Measurements from ENCODE around the gene SPTBN1. TPM values are rescaled to one million over a fixed set of nuclear protein-coding genes. Genes with fewer than 3 reads are reported as not detected.

Gene SPTBN1
- total and polyA plus RNA-seq, 9 of the 15 experiments (the other 6 are each of a cell fraction or from before 2014, with no cell fraction given), result 8.9 to 66.8 (median 31.4) TPM

DNA sequence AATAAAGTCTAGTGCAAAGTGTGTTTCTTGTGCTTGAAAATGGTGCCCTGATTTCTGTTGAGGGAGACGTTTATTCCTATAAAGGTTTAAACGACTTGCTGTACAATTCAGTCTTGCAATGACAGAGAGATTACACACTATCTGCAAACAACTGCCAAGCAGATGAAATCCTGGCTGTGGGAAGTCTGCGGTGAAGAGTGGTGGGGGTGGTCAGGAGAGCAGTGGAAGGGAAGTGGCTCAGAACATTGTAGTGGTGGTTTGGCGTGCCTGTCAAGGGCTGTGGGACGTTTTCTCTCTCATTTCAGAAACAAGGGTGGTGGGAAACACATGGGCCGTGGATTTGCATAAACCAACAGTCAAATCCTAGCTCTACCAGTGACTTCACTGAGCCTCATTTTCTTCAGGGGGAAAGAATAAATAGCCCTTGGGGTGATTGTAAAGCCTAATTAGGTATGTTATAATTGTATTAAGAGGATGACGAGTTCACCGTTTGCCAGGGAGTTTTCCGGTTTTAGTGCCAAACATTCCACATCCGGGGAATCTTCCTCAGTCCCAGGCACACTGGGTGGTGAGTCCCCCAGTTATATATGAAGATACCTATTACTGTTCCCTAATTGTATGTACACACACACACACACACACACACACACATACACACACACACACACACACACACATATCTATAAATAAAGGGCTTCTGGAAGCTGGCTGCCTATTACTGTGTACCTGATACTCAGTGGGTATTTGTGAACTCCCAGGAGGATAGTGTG lies 115.0 kb downstream of the SPTBN1 start (continued):
- TF ChIP-seq, protein P1, sequence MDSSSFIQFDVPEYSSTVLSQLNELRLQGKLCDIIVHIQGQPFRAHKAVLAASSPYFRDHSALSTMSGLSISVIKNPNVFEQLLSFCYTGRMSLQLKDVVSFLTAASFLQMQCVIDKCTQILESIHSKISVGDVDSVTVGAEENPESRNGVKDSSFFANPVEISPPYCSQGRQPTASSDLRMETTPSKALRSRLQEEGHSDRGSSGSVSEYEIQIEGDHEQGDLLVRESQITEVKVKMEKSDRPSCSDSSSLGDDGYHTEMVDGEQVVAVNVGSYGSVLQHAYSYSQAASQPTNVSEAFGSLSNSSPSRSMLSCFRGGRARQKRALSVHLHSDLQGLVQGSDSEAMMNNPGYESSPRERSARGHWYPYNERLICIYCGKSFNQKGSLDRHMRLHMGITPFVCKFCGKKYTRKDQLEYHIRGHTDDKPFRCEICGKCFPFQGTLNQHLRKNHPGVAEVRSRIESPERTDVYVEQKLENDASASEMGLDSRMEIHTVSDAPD (CRISPR knock-in tag; IDR thresholded peaks at IDR 0.05), result no peak
- TF ChIP-seq PATZ1 (CRISPR knock-in tag; IDR thresholded peaks at IDR 0.05; ENCODE audit: borderline replicate concordance), result no peak
- no peak for TF ChIP-seq RFX7 (CRISPR knock-in tag; IDR thresholded peaks at IDR 0.05)
- TF ChIP-seq, protein P2, sequence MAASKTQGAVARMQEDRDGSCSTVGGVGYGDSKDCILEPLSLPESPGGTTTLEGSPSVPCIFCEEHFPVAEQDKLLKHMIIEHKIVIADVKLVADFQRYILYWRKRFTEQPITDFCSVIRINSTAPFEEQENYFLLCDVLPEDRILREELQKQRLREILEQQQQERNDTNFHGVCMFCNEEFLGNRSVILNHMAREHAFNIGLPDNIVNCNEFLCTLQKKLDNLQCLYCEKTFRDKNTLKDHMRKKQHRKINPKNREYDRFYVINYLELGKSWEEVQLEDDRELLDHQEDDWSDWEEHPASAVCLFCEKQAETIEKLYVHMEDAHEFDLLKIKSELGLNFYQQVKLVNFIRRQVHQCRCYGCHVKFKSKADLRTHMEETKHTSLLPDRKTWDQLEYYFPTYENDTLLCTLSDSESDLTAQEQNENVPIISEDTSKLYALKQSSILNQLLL (CRISPR knock-in tag; IDR thresholded peaks at IDR 0.05; ENCODE audit: borderline replicate concordance), result no peak
- peak; percentile 36; the same call in 1 of the 2 replicates for TF ChIP-seq CTBP1 (IDR thresholded peaks at IDR 0.05; ENCODE audit: borderline replicate concordance)
- TF ChIP-seq, protein P3, sequence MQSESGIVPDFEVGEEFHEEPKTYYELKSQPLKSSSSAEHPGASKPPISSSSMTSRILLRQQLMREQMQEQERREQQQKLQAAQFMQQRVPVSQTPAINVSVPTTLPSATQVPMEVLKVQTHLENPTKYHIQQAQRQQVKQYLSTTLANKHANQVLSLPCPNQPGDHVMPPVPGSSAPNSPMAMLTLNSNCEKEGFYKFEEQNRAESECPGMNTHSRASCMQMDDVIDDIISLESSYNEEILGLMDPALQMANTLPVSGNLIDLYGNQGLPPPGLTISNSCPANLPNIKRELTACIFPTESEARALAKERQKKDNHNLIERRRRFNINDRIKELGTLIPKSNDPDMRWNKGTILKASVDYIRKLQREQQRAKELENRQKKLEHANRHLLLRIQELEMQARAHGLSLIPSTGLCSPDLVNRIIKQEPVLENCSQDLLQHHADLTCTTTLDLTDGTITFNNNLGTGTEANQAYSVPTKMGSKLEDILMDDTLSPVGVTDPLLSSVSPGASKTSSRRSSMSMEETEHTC (IDR thresholded peaks at IDR 0.05), result 0 out of 2 replicates have a peak, but pooled peaks have one; percentile 32
- TF ChIP-seq PML (IDR thresholded peaks at IDR 0.05; ENCODE audit: low read length), result peak; percentile 37; the same call in 1 of the 2 replicates
- peak; percentile 71; the same call in 1 of the 2 replicates for TF ChIP-seq ELF4 (CRISPR knock-in tag; IDR thresholded peaks at IDR 0.05)
- peak; percentile 88 for TF ChIP-seq CBFA2T3 (IDR thresholded peaks at IDR 0.05)
- TF ChIP-seq ZSCAN32 (CRISPR knock-in tag; IDR thresholded peaks at IDR 0.05), result no peak
- no peak for TF ChIP-seq MCM2 (IDR thresholded peaks at IDR 0.05; ENCODE audit: low read depth)
- TF ChIP-seq RBM14 (IDR thresholded peaks at IDR 0.05; ENCODE audit: borderline replicate concordance, insufficient read depth, low read depth, low read length), result no peak
- TF ChIP-seq, protein P4, sequence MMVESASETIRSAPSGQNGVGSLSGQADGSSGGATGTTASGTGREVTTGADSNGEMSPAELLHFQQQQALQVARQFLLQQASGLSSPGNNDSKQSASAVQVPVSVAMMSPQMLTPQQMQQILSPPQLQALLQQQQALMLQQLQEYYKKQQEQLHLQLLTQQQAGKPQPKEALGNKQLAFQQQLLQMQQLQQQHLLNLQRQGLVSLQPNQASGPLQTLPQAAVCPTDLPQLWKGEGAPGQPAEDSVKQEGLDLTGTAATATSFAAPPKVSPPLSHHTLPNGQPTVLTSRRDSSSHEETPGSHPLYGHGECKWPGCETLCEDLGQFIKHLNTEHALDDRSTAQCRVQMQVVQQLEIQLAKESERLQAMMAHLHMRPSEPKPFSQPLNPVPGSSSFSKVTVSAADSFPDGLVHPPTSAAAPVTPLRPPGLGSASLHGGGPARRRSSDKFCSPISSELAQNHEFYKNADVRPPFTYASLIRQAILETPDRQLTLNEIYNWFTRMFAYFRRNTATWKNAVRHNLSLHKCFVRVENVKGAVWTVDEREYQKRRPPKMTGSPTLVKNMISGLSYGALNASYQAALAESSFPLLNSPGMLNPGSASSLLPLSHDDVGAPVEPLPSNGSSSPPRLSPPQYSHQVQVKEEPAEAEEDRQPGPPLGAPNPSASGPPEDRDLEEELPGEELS (CRISPR knock-in tag; IDR thresholded peaks at IDR 0.05; ENCODE audit: borderline replicate concordance), result no peak
- no peak for TF ChIP-seq SREBF1 (IDR thresholded peaks at IDR 0.05; ENCODE audit: borderline replicate concordance, low read depth, low read length)
- TF ChIP-seq U2AF1 (optimal IDR thresholded peaks at IDR 0.05; ENCODE audit: low read depth, low read length), result no peak
- TF ChIP-seq, protein P5, sequence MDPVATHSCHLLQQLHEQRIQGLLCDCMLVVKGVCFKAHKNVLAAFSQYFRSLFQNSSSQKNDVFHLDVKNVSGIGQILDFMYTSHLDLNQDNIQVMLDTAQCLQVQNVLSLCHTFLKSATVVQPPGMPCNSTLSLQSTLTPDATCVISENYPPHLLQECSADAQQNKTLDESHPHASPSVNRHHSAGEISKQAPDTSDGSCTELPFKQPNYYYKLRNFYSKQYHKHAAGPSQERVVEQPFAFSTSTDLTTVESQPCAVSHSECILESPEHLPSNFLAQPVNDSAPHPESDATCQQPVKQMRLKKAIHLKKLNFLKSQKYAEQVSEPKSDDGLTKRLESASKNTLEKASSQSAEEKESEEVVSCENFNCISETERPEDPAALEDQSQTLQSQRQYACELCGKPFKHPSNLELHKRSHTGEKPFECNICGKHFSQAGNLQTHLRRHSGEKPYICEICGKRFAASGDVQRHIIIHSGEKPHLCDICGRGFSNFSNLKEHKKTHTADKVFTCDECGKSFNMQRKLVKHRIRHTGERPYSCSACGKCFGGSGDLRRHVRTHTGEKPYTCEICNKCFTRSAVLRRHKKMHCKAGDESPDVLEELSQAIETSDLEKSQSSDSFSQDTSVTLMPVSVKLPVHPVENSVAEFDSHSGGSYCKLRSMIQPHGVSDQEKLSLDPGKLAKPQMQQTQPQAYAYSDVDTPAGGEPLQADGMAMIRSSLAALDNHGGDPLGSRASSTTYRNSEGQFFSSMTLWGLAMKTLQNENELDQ (CRISPR knock-in tag; IDR thresholded peaks at IDR 0.05; ENCODE audit: borderline replicate concordance), result no peak

Data from K562 (cell line).